ENCODE data around the gene FBXW7.

The FBXW7 gene

GRCh38 chr4:152577708-152578396, 42.0 kb upstream of the FBXW7 start:
- no peak for FAIRE-seq

DNA sequence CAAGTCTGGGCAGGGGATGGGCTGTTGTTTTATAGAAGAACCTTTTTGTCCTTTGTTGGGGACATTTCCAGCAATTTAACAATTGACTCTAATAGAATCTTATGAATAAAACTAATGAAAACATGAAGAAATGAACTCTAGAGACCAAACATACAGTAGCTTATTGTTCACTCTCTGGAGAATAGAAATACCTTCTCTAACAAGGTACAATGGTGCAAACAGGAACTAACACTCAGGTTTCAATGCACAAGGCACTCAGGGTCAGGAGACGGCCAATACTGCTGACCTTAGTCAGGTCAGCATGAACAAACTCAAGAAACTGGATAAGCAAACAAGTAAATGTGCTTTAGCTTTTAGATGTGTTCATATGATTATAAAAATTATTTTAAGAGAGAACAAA, 39.6 kb upstream of the FBXW7 start:
- DNase-seq (ENCODE audit: insufficient read length, low spot score), result no peak
- FAIRE-seq, result no peak
- TF ChIP-seq CTCF (IDR thresholded peaks at IDR 0.05; ENCODE audit: insufficient read depth, missing control alignments), result no peak

More at GRCh38 chr4:152577708-152578396, 42.0 kb upstream of the FBXW7 start:
- no peak for TF ChIP-seq CTCF (IDR thresholded peaks at IDR 0.05; ENCODE audit: insufficient read depth, missing control alignments)
- DNase-seq (ENCODE audit: insufficient read length, low spot score), result no peak

GRCh38 chr4:152573861-152574260, 38.0 kb upstream of the FBXW7 start:
- TF ChIP-seq CTCF (IDR thresholded peaks at IDR 0.05; ENCODE audit: insufficient read depth, missing control alignments), result no peak
- FAIRE-seq, result no peak
- DNase-seq (ENCODE audit: insufficient read length, low spot score), result no peak

DNA sequence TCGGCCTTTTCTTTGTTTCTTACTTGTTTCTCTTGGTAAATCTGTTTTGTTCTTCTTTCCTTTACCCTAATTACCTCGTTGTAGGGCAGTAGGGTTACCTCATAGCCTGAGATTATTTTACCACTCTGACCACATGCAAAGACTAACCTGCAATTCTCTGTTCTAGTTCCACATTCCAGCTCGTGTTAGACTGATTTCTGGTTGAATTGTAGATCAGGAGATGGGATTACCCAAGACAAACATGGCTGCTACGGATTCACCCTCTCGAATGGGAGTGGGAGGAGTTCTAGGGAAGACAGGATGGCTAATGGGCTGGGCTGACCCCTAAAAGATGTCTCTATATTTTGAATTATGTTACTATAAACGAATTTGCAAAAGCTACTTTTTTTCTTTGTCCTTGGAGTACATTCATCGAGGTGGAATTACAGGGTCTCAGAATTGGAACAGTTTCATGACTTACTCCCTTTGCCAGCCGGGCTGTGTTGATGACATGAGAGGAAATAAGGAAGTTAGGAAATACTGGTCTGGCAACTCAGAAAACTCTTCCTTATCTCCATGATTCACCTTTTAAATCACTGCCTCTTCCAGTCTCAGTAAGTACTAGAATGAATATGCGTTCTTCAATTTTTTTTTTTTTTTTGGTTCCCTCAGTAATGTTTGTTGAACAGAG, 36.7 kb upstream of the FBXW7 start:
- DNase-seq (ENCODE audit: insufficient read length, low spot score) (no peak), FAIRE-seq (no peak)
- no peak for TF ChIP-seq CTCF (IDR thresholded peaks at IDR 0.05; ENCODE audit: insufficient read depth, missing control alignments)

DNA sequence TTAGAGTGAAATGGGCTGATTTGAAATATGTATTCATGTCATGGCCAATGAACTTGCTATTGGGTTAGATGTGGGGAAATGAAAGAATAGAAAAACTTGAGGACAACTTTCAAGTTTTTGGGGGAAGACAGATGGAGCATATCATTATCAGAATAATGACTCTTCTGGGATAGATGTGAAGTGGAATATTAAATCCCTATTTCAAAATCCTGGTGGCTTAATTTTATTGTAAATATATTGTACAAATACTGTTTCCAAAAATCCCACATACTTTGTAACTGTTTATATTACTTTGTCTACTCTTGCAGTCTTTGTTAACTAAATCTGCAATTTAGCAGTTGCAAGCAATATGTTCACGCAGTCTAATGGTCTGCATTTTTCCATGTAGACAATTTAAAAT, 35.9 kb upstream of the FBXW7 start:
- no peak for DNase-seq (ENCODE audit: insufficient read length, low spot score)
- no peak for TF ChIP-seq CTCF (IDR thresholded peaks at IDR 0.05; ENCODE audit: insufficient read depth, missing control alignments)
- no peak for FAIRE-seq

GRCh38 chr4:152571296-152571695, 35.4 kb upstream of the FBXW7 start:
- DNase-seq (ENCODE audit: insufficient read length, low spot score) (no peak), FAIRE-seq (no peak)
- TF ChIP-seq CTCF (IDR thresholded peaks at IDR 0.05; ENCODE audit: insufficient read depth, missing control alignments), result no peak

- no peak for DNase-seq (ENCODE audit: insufficient read length, low spot score)
- no peak for TF ChIP-seq CTCF (IDR thresholded peaks at IDR 0.05; ENCODE audit: insufficient read depth, missing control alignments)
- no peak for FAIRE-seq
Measured at GRCh38 chr4:152565333-152565732, 29.4 kb upstream of the FBXW7 start.
